GM12878 (cell line): ENCODE data around the gene MPV17. TPM values are rescaled to one million over a fixed set of nuclear protein-coding genes. Genes with fewer than 3 reads are reported as not detected.

Experiments
- ATAC-seq: fragments of 200-7000 bp; cut with Tn5 transposase; 3 replicates; pipeline ENCODE4 v1.9.1; 2020; ENCODE audit warnings: mild to moderate bottlenecking, moderate library complexity
- BruUV-seq: library from RNA; stranded (reverse); fragments of 400-500 nt; replicated peaks from 2 replicates; lab custom pipeline; 2021; lab: Mats Ljungman, UMichigan
- CTCF ChIA-PET: fragments of 300-600 bp; sonication (Branson Sonifier 250); formaldehyde crosslinking; extraction: SDS; loops from one replicate; lab custom pipeline; 2021; ENCODE audit warnings: inconsistent platforms; lab: Yijun Ruan, JAX
- POLR2A ChIA-PET: fragments of 350-600 bp; formaldehyde crosslinking; extraction: SDS; loops from one replicate; lab custom pipeline; 2021; ENCODE audit warnings: inconsistent platforms; lab: Charles Lee
- RAD21 ChIA-PET: fragments of 300-600 bp; sonication (Branson Sonifier 250); formaldehyde crosslinking; loops from one replicate; lab custom pipeline; 2023; ENCODE audit warnings: antibody characterized with exemption; ENCODE audit not compliant: unreplicated experiment; lab: Charles Lee
- SMC1A ChIA-PET: fragments of 300-600 bp; sonication (Branson Sonifier 250); formaldehyde crosslinking; loops from one replicate; lab custom pipeline; 2023; ENCODE audit not compliant: unreplicated experiment, uncharacterized antibody; lab: Charles Lee
- DNase-seq: peaks from one replicate; pipeline ENCODE4 v3.0.0-alpha.2; 2011; ENCODE audit warnings: low read depth, low spot score
- FAIRE-seq: peaks from 3 replicates; lab custom pipeline; 2011; peaks lifted over from hg19 to GRCh38; lab: Jason Lieb, UNC
- H2AFZ ChIP-seq: 2 replicates; pipeline ENCODE4 v1.6.0; 2011; ENCODE audit warnings: low read depth, low read length, control low read depth; ENCODE audit not compliant: control insufficient read depth
- H3K27ac ChIP-seq: 2 replicates; pipeline ENCODE4 v1.5.1; 2011; ENCODE audit warnings: control low read depth; ENCODE audit not compliant: control insufficient read depth, insufficient read depth
- H3K27me3 ChIP-seq, 2 experiments: replicated peaks in 1 of 2; 2 replicates each; pipeline versions ENCODE4 v1.6.0 to v1.6.1; 2011; ENCODE audit warnings: low read length in 1 of 2; ENCODE audit not compliant: control insufficient read depth in 2 of 2, insufficient read depth in 2 of 2
- H3K36me3 ChIP-seq, 2 experiments: 2 replicates each; pipeline ENCODE4 v1.5.1; 2011; ENCODE audit warnings: low read length in 1 of 2; ENCODE audit not compliant: control insufficient read depth in 2 of 2, insufficient read depth in 2 of 2
- H3K4me1 ChIP-seq: 2 replicates; pipeline ENCODE4 v1.6.1; 2011; ENCODE audit warnings: mild to moderate bottlenecking, low read length, moderate library complexity, mixed read lengths; ENCODE audit not compliant: control insufficient read depth, insufficient read depth
- H3K4me2 ChIP-seq: 2 replicates; pipeline ENCODE4 v1.6.0; 2011; ENCODE audit warnings: control low read depth; ENCODE audit not compliant: control insufficient read depth, insufficient read depth
- H3K4me3 ChIP-seq: fragments of 200-600 bp; sonication (generic); 2 replicates; pipeline ENCODE4 v1.5.1; 2016
- H3K79me2 ChIP-seq: 2 replicates; pipeline ENCODE4 v1.6.0; 2011; ENCODE audit warnings: low read length; ENCODE audit not compliant: control insufficient read depth, insufficient read depth
- H3K9ac ChIP-seq: 2 replicates; pipeline ENCODE4 v1.8.0; 2011; ENCODE audit warnings: low read length, control low read depth, mixed read lengths; ENCODE audit not compliant: control insufficient read depth, insufficient read depth
- H3K9me3 ChIP-seq: replicated peaks from 3 replicates; pipeline ENCODE4 v1.5.1; 2011; ENCODE audit warnings: mild to moderate bottlenecking, low read length; ENCODE audit not compliant: control insufficient read depth, insufficient read depth
- H4K20me1 ChIP-seq: 2 replicates; pipeline ENCODE4 v1.6.0; 2011; ENCODE audit not compliant: control insufficient read depth, insufficient read depth
- BMI1 ChIP-seq: fragments of 450-650 bp; IDR thresholded peaks from 2 replicates; pipeline ENCODE4 v1.6.1; 2016; ENCODE audit warnings: mild to moderate bottlenecking, moderate library complexity, borderline replicate concordance
- HCFC1 ChIP-seq: fragments of 150-350 bp; IDR thresholded peaks from 2 replicates; pipeline ENCODE4 v1.6.1; 2014; ENCODE audit warnings: low read length
- IKZF1 ChIP-seq: fragments of 450-650 bp; conservative IDR thresholded peaks from 2 replicates; pipeline ENCODE4 v1.6.1; 2017; ENCODE audit warnings: antibody characterized with exemption, mild to moderate bottlenecking
- STAT1 ChIP-seq: fragments of 450-650 bp; conservative IDR thresholded peaks from 2 replicates; pipeline ENCODE4 v1.6.1; 2014; ENCODE audit warnings: antibody characterized with exemption, mild to moderate bottlenecking
- SUZ12 ChIP-seq: fragments of 200-600 bp; sonication (generic); IDR thresholded peaks from one replicate; pipeline ENCODE4 v1.6.1; 2018; ENCODE audit warnings: antibody characterized with exemption, mild to moderate bottlenecking; ENCODE audit not compliant: unreplicated experiment
- WGBS: methylation state at CpG from one replicate; pipeline ENCODE4 v1.1.6; 2016; ENCODE audit warnings: low lambda C conversion rate; ENCODE audit not compliant: insufficient replicate concordance, insufficient coverage; ENCODE audit errors: missing lambda C conversion rate; 5-methylcytosine and 5-hydroxymethylcytosine counted together
- in situ Hi-C: fragments of 300-500 bp; cut with MboI; formaldehyde crosslinking; loops from 9 replicates; pipeline ENCODE4 v1.14.3; 2018; ENCODE audit warnings: mixed read lengths
- intact Hi-C: fragments of 100-400 bp; cut with micrococcal nuclease; formaldehyde crosslinking; loops from one replicate; pipeline ENCODE4 v1.14.2; 2022; ENCODE audit not compliant: unreplicated experiment
- polyA plus RNA-seq, 11 experiments: library from polyadenylated mRNA; depleted of rRNA in 4 of 11; unstranded in 6 of 11; stranded (reverse) in 5 of 11; fragments of >200 nt; fragmentation: Nextera tagmentation in 4 of 11; fragmentation: Illumina TruSeq in 1 of 11; extraction: Ambion mirVana in 4 of 11; extraction: Trizol in 1 of 11; gene quantifications; 1 replicate in 1 of 11; 2 replicates in 10 of 11; pipeline versions ENCODE4 v1.2.1 to v1.2.3, GENCODE V29; 2011 to 2016; ENCODE audit warnings: inconsistent platforms in 2 of 11, missing spikeins in 2 of 11, low read depth in 1 of 11
- total RNA-seq, 4 experiments: library from RNA; depleted of rRNA in 3 of 4; stranded (reverse); fragments of >200 nt in 3 of 4; fragmentation: Illumina TruSeq in 1 of 4; extraction: Trizol in 1 of 4; gene quantifications; 2 replicates each; pipeline versions ENCODE4 v1.2.1 to v1.2.3, GENCODE V29; 2013 to 2021
- TF ChIP-seq, protein P1 (sequence below): IDR thresholded peaks from 2 replicates; pipeline ENCODE4 v1.6.1; 2011; ENCODE audit warnings: low read depth, mild to moderate bottlenecking, low read length, moderate library complexity, borderline replicate concordance; ENCODE audit errors: extremely low read depth

The MPV17 gene
- total and polyA plus RNA-seq, 10 of the 15 experiments (the other 5 are each of a cell fraction or from before 2014, with no cell fraction given) = 63.4 to 143 (median 89.0) TPM

DNA sequence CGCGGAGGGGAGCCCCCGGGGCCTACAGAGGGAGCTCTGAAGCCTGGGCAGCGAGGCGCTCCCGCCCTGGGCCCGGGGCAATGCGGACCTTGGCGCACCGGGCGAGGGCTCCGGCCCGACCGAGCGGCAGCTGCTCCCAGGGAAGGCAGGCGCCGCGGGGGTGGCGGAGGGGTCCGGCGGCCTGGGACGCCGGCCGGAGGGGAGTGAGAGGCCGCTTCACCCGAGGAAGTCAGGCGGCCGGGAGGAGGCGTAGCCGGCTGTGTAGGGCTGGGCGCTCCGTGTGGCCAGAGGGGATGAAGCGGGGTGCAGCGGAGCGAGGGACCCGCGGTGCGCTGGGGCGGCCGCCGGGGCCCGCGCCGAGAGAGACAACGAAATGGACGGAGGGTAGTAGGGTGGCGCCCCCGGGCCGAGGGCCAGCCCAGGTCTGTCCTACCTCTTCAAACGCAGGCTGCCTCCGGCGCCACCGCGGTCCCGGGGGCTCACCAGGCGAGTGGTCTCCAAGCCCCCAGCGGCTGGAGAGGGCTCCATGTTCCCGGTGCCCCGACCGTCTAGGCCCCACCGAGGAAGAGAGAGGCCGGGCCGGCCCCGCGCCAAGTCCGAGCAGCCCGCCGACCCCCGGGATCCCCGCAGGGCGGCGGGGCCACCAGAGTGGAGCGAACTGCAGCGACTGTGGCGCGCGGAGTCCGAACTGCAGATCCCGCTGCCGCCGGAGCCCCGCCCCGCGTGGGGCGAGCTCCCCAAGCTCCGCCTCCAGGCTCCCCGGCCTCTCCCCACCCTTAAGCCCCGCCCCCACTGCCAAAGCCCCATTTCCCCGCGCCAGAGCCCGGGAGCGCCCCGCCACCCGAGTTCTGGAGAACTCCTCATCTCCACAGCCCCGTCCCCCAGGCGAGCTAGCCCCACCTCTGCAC, 60.3 kb downstream of the MPV17 start, which contains the start of gene SLC30A3:
SLC30A3 (minus strand) TSS at position 669 of the 908 bp plus-strand sequence; CDS start at position 528, 141 bp downstream.
- intact Hi-C loops (no loop called here), in situ Hi-C loops (no loop called here)
- H3K4me2 ChIP-seq = peak within 1 kb of the TSS; percentile 98
- H3K79me2 ChIP-seq = no peaks in the 10 kb centered on the region
- peaks cover 18% of the 10 kb centered on the region for H3K4me1 ChIP-seq
- TF ChIP-seq BMI1 (peak; percentile 44; the same call in 1 of the 2 replicates), SUZ12 (peak; percentile 73), HCFC1 (no peak)
- TF ChIP-seq, protein P1, sequence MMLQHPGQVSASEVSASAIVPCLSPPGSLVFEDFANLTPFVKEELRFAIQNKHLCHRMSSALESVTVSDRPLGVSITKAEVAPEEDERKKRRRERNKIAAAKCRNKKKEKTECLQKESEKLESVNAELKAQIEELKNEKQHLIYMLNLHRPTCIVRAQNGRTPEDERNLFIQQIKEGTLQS = no peak
- H3K9ac ChIP-seq = no peak within 1 kb of the TSS
- peak; percentile 75 for ATAC-seq
- BruUV-seq = no TSS peak
- ChIA-PET CTCF (interaction anchor here (1.7 kb wide), 1 partner anchor 17 kb away, joined by 6 read pairs; no protein-coding TSS in a partner anchor), POLR2A (no interaction called here), RAD21 (interaction anchor here (1.0 kb wide), 1 partner anchor 17 kb away, joined by 3 read pairs; no protein-coding TSS in a partner anchor), SMC1A (no interaction called here)
- WGBS = 5% methylated on average over 58 of the region's 96 CpGs
- peak within 1 kb of the TSS; percentile 47 for H2AFZ ChIP-seq
- no peak for FAIRE-seq
- H4K20me1 ChIP-seq = no peaks in the 10 kb centered on the region
- no peaks in the 10 kb centered on the region for H3K9me3 ChIP-seq
- H3K27me3 ChIP-seq = peaks cover 24 to 41% of the 10 kb centered on the region in 2 experiments
- H3K36me3 ChIP-seq = no peaks in the 10 kb centered on the region
- DNase-seq = no peak
- H3K27ac ChIP-seq = no peak within 1 kb of the TSS
- H3K4me3 ChIP-seq = peak within 1 kb of the TSS; percentile 76; the same call in 1 of the 2 replicates

DNA sequence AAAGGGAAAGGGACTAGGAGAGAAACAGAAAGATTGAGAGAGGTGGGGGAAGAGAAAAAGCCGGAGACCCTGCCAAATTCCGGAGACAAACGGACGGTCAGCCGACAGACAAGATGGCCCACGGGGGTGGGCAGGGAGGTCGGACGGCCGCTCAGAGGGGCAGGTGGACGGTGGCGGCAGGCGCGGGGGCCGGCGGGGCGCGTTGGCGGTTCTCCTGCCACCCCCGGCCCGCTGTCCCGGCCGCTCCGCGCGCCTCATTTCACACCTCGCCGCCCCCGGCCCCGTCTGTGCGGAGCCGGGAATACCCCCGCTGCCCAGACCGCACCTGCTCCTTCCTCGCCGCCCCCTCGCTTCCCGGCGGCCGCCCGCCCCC, 61.0 kb downstream of the MPV17 start:
- SMC1A ChIA-PET = no interaction called here
- RAD21 ChIA-PET = interaction anchor here (1.0 kb wide), 1 partner anchor 18 kb away, joined by 3 read pairs; no protein-coding TSS in a partner anchor
- H3K79me2 ChIP-seq = no peaks in the 10 kb centered on the region
- peak overlapping the region; percentile 82; the same call in 1 of the 2 replicates for H3K4me2 ChIP-seq
- intact Hi-C loops = no loop called here
- DNase-seq (no peak), FAIRE-seq (no peak), ATAC-seq (no peak)
- H3K4me1 ChIP-seq = peaks cover 18% of the 10 kb centered on the region
- H3K27ac ChIP-seq = no peak overlapping the region
- POLR2A ChIA-PET = no interaction called here
- H2AFZ ChIP-seq = no peak overlapping the region
- no peak overlapping the region for H3K4me3 ChIP-seq
- no peaks in the 10 kb centered on the region for H4K20me1 ChIP-seq
- no peaks in the 10 kb centered on the region for H3K9me3 ChIP-seq
- 19% methylated on average over 12 of the region's 40 CpGs for WGBS
- CTCF ChIA-PET = no interaction called here
- in situ Hi-C loops = no loop called here
- no peaks in the 10 kb centered on the region for H3K36me3 ChIP-seq
- no TSS peak for BruUV-seq
- H3K9ac ChIP-seq = no peak overlapping the region
- peaks cover 24 to 41% of the 10 kb centered on the region in 2 experiments for H3K27me3 ChIP-seq
- TF ChIP-seq IKZF1 (peak; percentile 26; the same call in 1 of the 2 replicates), STAT1 (no peak)
